GM18499 (cell line): ENCODE data around the gene YIF1A.
A peak's percentile ranks its signal among the peaks of the same experiment; 100 is the strongest.

Source experiments
- ATAC-seq: cut with Tn5 transposase; IDR thresholded peaks from one replicate; pipeline ENCODE4 v1.9.1; 2021; ENCODE audit warnings: moderate number of reproducible peaks; ENCODE audit not compliant: insufficient read depth, unreplicated experiment

The YIF1A gene

GRCh38 chr11:66275396-66275795 is 13.5 kb downstream of the YIF1A start:
- ATAC-seq = no peak

GRCh38 chr11:66274219-66274618 is 14.7 kb downstream of the YIF1A start:
- ATAC-seq = no peak

GRCh38 chr11:66272596-66272995 is 16.3 kb downstream of the YIF1A start:
- no peak for ATAC-seq

GRCh38 chr11:66271816-66272215 is 17.1 kb downstream of the YIF1A start:
- no peak for ATAC-seq

- ATAC-seq = no peak
These were observed 19.7 kb downstream of the YIF1A start for GRCh38 chr11:66268952-66269905.

- ATAC-seq = peak; percentile 72
These were observed 20.5 kb downstream of the YIF1A start, which contains the start of gene RAB1B for GRCh38 chr11:66268244-66268951. RAB1B (plus strand) TSS chr11:66268639; CDS start chr11:66268680, 41 bp downstream.

- no peak for ATAC-seq
These were observed 21.3 kb downstream of the YIF1A start for GRCh38 chr11:66267379-66268243.

- no peak for ATAC-seq
These were observed 21.9 kb downstream of the YIF1A start for GRCh38 chr11:66267039-66267378.

GRCh38 chr11:66266378-66267038 is 22.4 kb downstream of the YIF1A start:
- ATAC-seq = no peak

GRCh38 chr11:66265531-66266377 is 23.2 kb downstream of the YIF1A start:
- ATAC-seq = no peak

GRCh38 chr11:66264914-66265313 is 24.0 kb downstream of the YIF1A start:
- no peak for ATAC-seq

GRCh38 chr11:66264383-66264782 is 24.6 kb downstream of the YIF1A start:
- no peak for ATAC-seq

- ATAC-seq = no peak
These were observed 25.2 kb downstream of the YIF1A start for GRCh38 chr11:66263785-66264184.

- ATAC-seq = no peak
These were observed 25.7 kb downstream of the YIF1A start for GRCh38 chr11:66263231-66263630.

- ATAC-seq = no peak
These were observed 26.2 kb downstream of the YIF1A start for GRCh38 chr11:66262696-66263095.

- ATAC-seq = no peak
These were observed 26.8 kb downstream of the YIF1A start for GRCh38 chr11:66262191-66262590.

GRCh38 chr11:66261578-66261977 is 27.4 kb downstream of the YIF1A start:
- no peak for ATAC-seq

- no peak for ATAC-seq
These were observed 29.0 kb downstream of the YIF1A start for GRCh38 chr11:66259956-66260355.

GRCh38 chr11:66259225-66259624 is 29.7 kb downstream of the YIF1A start:
- no peak for ATAC-seq
